Osteoblast (primary cell): ENCODE measurements around the gene CSNK2A3. TPM values are rescaled to one million over a fixed set of nuclear protein-coding genes. Genes with fewer than 3 reads are reported as not detected.

Experiments used
- DNase-seq: peaks from one replicate; pipeline ENCODE4 v3.0.0; 2011; ENCODE audit warnings: low spot score, mixed read lengths; ENCODE audit not compliant: insufficient read length; ENCODE audit errors: missing footprints
- H2AFZ ChIP-seq: 2 replicates; pipeline ENCODE4 v1.6.0; 2011; ENCODE audit warnings: mild to moderate bottlenecking, low read length
- H3K27ac ChIP-seq: 2 replicates; pipeline ENCODE4 v1.5.1; 2011; ENCODE audit warnings: mild to moderate bottlenecking, low read depth, low read length, moderate library complexity
- H3K27me3 ChIP-seq: 2 replicates; pipeline ENCODE4 v1.6.0; 2012; ENCODE audit warnings: mild to moderate bottlenecking, control low read depth, inconsistent platforms, low read length, moderate library complexity; ENCODE audit not compliant: insufficient read depth
- H3K36me3 ChIP-seq: 2 replicates; pipeline ENCODE4 v1.5.1; 2011; ENCODE audit warnings: mild to moderate bottlenecking, low read length, control low read depth, moderate library complexity; ENCODE audit not compliant: insufficient read depth
- H3K4me1 ChIP-seq: 2 replicates; pipeline ENCODE4 v1.5.1; 2011; ENCODE audit warnings: mild to moderate bottlenecking, low read length, control low read depth, moderate library complexity; ENCODE audit not compliant: insufficient read depth
- H3K4me2 ChIP-seq: 2 replicates; pipeline ENCODE4 v1.6.0; 2011; ENCODE audit warnings: mild to moderate bottlenecking, low read length; ENCODE audit not compliant: insufficient read depth
- H3K4me3 ChIP-seq: fragments of 200-600 bp; sonication (generic); 3 replicates; pipeline ENCODE4 v1.5.1; 2012; ENCODE audit warnings: mild to moderate bottlenecking, low read length, inconsistent platforms; ENCODE audit not compliant: insufficient read depth
- H3K79me2 ChIP-seq: 2 replicates; pipeline ENCODE4 v1.6.0; 2012; ENCODE audit warnings: mild to moderate bottlenecking, low read length, control low read depth, inconsistent platforms; ENCODE audit not compliant: insufficient read depth
- H3K9me3 ChIP-seq: 2 replicates; pipeline ENCODE4 v1.5.1; 2011; ENCODE audit warnings: low read depth, low read length, control low read depth
- H4K20me1 ChIP-seq: 2 replicates; pipeline ENCODE4 v1.6.0; 2012; ENCODE audit warnings: mild to moderate bottlenecking, low read length, control low read depth; ENCODE audit not compliant: insufficient read depth
- total RNA-seq: library from RNA; depleted of rRNA; stranded (reverse); fragments of >200 nt; gene quantifications from 2 replicates; pipeline ENCODE4 v1.2.3, GENCODE V29; 2012
- TF ChIP-seq, protein P1 (sequence below): IDR thresholded peaks from 2 replicates; pipeline ENCODE4 v1.5.1; 2011; ENCODE audit warnings: mild to moderate bottlenecking, low read depth, low read length, moderate library complexity; ENCODE audit errors: extremely low read depth

The CSNK2A3 gene
- total RNA-seq, 1 donor = 2.2 TPM

DNA sequence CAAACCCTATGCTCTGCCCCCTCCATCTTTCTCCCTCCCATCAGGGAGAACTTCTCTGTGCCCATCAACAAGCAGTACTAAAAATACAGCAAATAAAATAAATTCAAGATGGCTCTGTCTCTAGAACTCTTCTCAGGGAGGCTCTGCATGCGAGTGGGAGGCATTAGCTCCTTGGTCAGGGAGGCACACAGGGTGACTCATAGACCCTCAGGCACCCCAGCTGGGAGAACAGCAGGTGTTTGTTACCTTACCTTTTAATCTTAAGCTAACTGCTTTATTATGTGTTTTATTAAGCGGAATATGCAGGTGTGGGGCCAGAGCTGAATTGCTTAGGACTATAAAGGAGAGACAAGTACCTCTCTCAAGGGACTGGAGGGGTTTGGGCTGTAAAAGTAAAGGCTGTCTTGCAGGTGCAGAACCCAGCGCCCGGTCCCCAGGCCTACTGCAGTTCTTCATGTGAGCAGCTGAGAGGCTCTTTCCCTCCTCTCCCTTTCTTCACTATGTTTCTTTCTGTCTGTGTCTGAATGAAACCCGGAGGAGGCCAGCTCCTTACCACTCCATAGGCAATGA is 20.8 kb downstream of the CSNK2A3 start:
- H3K4me3 ChIP-seq = no peak overlapping the region
- no peaks in the 10 kb centered on the region for H3K4me1 ChIP-seq
- TF ChIP-seq, protein P1, sequence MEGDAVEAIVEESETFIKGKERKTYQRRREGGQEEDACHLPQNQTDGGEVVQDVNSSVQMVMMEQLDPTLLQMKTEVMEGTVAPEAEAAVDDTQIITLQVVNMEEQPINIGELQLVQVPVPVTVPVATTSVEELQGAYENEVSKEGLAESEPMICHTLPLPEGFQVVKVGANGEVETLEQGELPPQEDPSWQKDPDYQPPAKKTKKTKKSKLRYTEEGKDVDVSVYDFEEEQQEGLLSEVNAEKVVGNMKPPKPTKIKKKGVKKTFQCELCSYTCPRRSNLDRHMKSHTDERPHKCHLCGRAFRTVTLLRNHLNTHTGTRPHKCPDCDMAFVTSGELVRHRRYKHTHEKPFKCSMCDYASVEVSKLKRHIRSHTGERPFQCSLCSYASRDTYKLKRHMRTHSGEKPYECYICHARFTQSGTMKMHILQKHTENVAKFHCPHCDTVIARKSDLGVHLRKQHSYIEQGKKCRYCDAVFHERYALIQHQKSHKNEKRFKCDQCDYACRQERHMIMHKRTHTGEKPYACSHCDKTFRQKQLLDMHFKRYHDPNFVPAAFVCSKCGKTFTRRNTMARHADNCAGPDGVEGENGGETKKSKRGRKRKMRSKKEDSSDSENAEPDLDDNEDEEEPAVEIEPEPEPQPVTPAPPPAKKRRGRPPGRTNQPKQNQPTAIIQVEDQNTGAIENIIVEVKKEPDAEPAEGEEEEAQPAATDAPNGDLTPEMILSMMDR = no peak
- no peaks in the 10 kb centered on the region for H3K9me3 ChIP-seq
- DNase-seq = no peak
- no peaks in the 10 kb centered on the region for H4K20me1 ChIP-seq
- H3K4me2 ChIP-seq = no peak overlapping the region
- no peaks in the 10 kb centered on the region for H3K27me3 ChIP-seq
- no peaks in the 10 kb centered on the region for H3K79me2 ChIP-seq
- no peak overlapping the region for H2AFZ ChIP-seq
- H3K27ac ChIP-seq = no peak overlapping the region
- no peaks in the 10 kb centered on the region for H3K36me3 ChIP-seq

DNA sequence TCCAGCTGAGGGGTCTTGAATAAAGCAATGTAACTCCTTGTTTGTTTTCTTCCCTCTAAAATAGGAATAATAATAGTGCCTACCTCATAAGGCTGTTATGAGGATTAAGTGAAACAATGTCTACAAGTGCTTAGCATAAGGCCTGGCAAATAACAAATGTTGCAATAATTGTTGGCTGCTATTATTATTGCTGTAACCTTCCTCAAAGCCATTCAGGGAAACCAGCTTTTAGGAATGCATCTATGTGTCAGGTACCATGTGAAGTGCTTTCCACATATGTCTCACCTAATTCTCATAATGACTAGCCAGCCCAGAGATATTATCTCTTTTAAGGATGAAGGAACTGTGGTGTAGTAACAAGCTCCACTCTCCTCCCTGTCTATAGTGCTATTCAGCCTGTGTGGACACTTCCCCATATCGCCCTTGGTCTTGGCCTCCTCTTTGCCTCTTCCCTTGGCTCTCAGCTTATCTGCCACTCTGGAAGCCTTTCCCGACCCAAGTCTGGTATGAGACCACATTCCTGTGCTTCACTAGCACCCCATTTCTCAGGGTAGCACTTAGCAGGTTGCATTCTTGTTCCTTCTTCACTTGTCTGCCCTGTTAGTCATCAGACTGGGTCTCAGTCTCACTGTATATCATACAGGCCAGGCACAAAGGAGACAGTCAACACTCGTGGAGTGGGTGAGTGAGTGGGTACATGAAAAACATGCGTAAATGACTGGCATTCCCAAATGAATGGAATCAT is 23.8 kb downstream of the CSNK2A3 start:
- DNase-seq = no peak
- H2AFZ ChIP-seq = no peak overlapping the region
- H3K27ac ChIP-seq = no peak overlapping the region
- TF ChIP-seq, protein P1 = no peak
- no peaks in the 10 kb centered on the region for H3K4me1 ChIP-seq
- no peak overlapping the region for H3K4me2 ChIP-seq
- no peaks in the 10 kb centered on the region for H4K20me1 ChIP-seq
- H3K79me2 ChIP-seq = no peaks in the 10 kb centered on the region
- no peak overlapping the region for H3K4me3 ChIP-seq
- H3K36me3 ChIP-seq = no peaks in the 10 kb centered on the region
- H3K27me3 ChIP-seq = no peaks in the 10 kb centered on the region
- no peaks in the 10 kb centered on the region for H3K9me3 ChIP-seq

- Histone ChIP-seq H3K4me3 (no peak overlapping the region), H3K27me3 (no peaks in the 10 kb centered on the region), H3K4me1 (no peaks in the 10 kb centered on the region), H3K36me3 (no peaks in the 10 kb centered on the region), H3K4me2 (no peak overlapping the region), H4K20me1 (no peaks in the 10 kb centered on the region), H3K9me3 (no peaks in the 10 kb centered on the region), H3K27ac (no peak overlapping the region), H3K79me2 (no peaks in the 10 kb centered on the region), H2AFZ (no peak overlapping the region)
- no peak for DNase-seq
- TF ChIP-seq, protein P1 = no peak
These were observed 29.0 kb downstream of the CSNK2A3 start for GRCh38 chr11:11324090-11324489.

DNA sequence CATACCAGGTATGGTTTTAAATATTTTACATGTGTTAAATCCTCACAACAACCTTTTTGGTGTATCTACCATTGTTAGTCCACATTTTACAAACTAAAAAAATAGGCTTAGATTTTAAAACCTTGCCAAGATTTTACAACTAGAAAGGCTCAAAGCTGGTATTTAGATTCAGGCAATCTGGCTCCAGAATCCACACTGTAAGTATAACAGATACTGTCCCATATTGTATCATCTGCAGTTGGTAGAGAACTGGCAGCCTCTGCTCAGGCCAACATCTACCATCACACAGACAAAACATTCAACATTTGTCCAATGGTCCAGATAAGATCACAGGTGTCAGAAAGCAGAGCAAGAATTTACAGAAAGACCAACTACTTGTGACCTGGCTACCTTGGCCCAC is 30.9 kb downstream of the CSNK2A3 start:
- Histone ChIP-seq H3K4me2 (no peak overlapping the region), H3K79me2 (no peaks in the 10 kb centered on the region), H3K27ac (no peak overlapping the region), H4K20me1 (no peaks in the 10 kb centered on the region), H2AFZ (no peak overlapping the region), H3K27me3 (no peaks in the 10 kb centered on the region), H3K4me1 (no peaks in the 10 kb centered on the region), H3K9me3 (no peaks in the 10 kb centered on the region), H3K36me3 (no peaks in the 10 kb centered on the region), H3K4me3 (no peak overlapping the region)
- DNase-seq = no peak
- TF ChIP-seq, protein P1 = no peak
